Measurements from ENCODE around the gene GRM2. TPM values are rescaled to one million over a fixed set of nuclear protein-coding genes. Genes with fewer than 3 reads are reported as not detected.

The GRM2 gene
- total and polyA plus RNA-seq, 2 of the 8 experiments (the other 6 are each of a cell fraction or from before 2014, with no cell fraction given): 3.9 to 10.5 TPM

DNA sequence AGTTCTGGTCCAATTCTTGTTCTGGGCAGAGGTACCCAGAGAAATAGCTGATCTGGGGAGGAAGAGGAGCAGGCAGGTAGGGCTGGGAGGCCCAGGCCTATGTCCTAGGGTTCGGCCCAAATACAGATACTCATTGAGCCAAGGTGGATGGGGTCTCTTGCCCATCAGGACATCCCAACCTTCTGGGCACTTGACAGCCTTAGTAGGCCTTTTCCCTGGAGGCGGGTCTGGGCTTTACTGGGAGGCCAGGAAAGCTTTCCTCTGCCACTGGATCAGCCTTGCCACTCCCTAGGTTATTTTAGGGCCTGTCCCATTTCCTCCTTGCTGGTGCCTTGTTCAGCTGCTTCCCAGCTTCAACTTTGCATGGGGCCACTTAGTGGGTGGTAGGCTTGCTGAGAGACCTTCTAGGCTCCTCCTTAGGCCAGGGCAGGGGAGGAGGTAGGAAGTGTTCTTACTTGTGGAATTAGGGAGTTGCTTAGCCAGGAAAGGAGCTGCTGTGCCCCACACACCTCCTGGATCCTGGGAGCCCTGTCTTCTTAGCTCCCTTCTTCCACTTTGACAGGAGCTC, 26.1 kb upstream of the GRM2 start (continued):
- no peak for TF ChIP-seq E2F6 (IDR thresholded peaks at IDR 0.05)

Data from H1 (cell line).